NT2/D1 (cell line): Measurements from ENCODE around the gene PCOLCE2.

Experiments used
- DNase-seq: peaks from one replicate; pipeline ENCODE4 v3.0.0-alpha.2; 2011; ENCODE audit warnings: low read depth, low spot score
- H3K27me3 ChIP-seq: 2 replicates; pipeline ENCODE4 v1.6.0; 2011; ENCODE audit warnings: mild to moderate bottlenecking; ENCODE audit not compliant: insufficient read length, insufficient read depth
- H3K36me3 ChIP-seq: 2 replicates; pipeline ENCODE4 v1.6.1; 2011; ENCODE audit warnings: mild to moderate bottlenecking, low read length, mixed read lengths; ENCODE audit not compliant: insufficient read depth, insufficient read length
- H3K4me1 ChIP-seq: 2 replicates; pipeline ENCODE4 v1.5.1; 2011; ENCODE audit not compliant: insufficient read depth, insufficient read length
- H3K4me3 ChIP-seq: 2 replicates; pipeline ENCODE4 v1.5.1; 2011; ENCODE audit warnings: low read depth; ENCODE audit not compliant: insufficient read length
- H3K9ac ChIP-seq: 2 replicates; pipeline ENCODE4 v1.6.0; 2011; ENCODE audit warnings: low read depth; ENCODE audit not compliant: insufficient read length
- H3K9me3 ChIP-seq: 2 replicates; pipeline ENCODE4 v1.5.1; 2011; ENCODE audit warnings: mild to moderate bottlenecking, low read length; ENCODE audit not compliant: insufficient read depth
- SUZ12 ChIP-seq: IDR thresholded peaks from 2 replicates; pipeline ENCODE4 v1.6.1; 2011; ENCODE audit not compliant: insufficient read length, insufficient read depth; ENCODE audit errors: extremely low read depth
- YY1 ChIP-seq: IDR thresholded peaks from 2 replicates; pipeline ENCODE4 v1.6.1; 2011; ENCODE audit not compliant: insufficient read length, insufficient read depth
- ZNF274 ChIP-seq: IDR thresholded peaks from 2 replicates; pipeline ENCODE4 v1.6.1; 2011; ENCODE audit warnings: mild to moderate bottlenecking, low read depth, low read length

The PCOLCE2 gene

DNA sequence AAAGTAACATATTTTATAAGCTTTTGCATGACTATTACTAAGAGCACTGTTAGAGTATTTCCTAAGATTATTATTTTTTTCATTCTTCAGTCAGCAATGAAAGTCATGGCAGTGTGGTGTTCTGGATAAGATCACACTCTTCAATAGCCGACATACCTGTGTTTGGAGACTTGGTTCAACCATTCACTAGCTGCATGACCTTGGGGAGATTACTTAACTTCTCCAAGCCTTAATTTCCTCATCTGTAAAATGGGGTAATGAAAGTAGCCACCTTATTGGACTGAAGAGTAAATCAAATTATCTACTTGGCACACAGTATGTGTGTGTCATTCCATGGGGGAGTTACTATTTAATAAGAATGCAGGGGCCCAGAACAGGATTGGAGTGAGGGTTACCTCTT lies 24.5 kb upstream of the PCOLCE2 start:
- DNase-seq = no peak
- Histone ChIP-seq H3K36me3 (no peaks in the 10 kb centered on the region), H3K4me3 (no peak overlapping the region), H3K4me1 (no peaks in the 10 kb centered on the region), H3K9me3 (no peaks in the 10 kb centered on the region), H3K27me3 (no peaks in the 10 kb centered on the region), H3K9ac (no peak overlapping the region)
- TF ChIP-seq YY1 = no peak
- no peak for TF ChIP-seq SUZ12
- TF ChIP-seq ZNF274 = no peak

DNA sequence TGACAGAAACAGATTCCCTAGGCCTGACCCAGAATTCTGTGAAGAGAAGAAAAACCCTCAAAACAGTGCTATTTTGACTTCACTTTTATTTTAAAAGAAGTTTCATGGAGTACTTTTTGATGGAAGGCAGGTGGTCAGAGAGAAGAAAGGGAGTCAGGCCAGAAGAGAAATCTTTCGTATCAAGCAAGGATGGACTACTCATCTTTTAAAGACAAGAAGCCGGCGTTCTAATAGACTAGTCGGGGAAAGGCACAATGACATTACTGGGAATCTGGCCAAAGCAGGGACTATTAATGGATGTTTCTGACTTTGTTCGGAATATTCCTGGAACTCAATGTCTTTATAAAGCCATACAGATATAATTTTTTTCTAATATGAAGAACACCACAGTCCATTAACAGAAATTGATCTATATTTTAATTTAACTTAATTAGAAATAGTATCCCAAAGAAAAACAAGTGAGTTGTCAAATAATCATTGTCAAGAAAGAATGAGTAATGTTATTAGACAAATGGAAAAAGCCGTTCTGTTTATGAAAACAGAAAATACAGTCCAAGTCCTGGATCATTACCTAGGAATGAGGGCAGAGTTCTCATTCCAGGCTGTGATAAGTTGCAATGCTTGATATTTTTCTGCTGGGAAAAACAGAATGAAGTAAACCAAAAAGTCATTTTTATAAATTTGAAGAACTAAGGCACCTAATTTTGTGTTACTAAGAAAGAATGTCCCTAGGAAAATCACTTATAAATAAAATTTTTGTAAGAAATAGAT lies 23.7 kb upstream of the PCOLCE2 start:
- DNase-seq = no peak
- Histone ChIP-seq H3K9ac (no peak overlapping the region), H3K36me3 (no peaks in the 10 kb centered on the region), H3K9me3 (no peaks in the 10 kb centered on the region), H3K4me3 (no peak overlapping the region), H3K4me1 (no peaks in the 10 kb centered on the region), H3K27me3 (no peaks in the 10 kb centered on the region)
- no peak for TF ChIP-seq YY1
- no peak for TF ChIP-seq SUZ12
- no peak for TF ChIP-seq ZNF274

DNA sequence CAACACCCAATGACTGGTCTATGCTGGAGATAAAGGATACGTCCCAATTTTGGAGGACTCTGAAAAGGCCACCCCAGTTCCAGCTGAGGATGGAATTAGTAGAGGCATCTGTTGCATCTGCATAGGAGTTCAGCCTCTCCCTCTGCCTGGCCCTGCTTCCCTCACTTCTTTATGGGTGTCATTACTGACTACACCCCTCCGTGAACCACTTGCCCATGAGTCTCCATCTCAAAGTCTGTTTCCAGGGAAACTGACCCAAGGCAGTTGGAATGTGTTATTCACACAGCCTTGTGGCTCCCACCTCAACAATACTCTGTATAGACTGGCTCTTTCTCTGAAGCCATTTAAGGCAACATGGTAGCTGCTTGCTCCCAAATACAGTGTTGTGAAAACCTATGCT lies 21.4 kb upstream of the PCOLCE2 start:
- Histone ChIP-seq H3K9ac (no peak overlapping the region), H3K4me3 (no peak overlapping the region), H3K36me3 (no peaks in the 10 kb centered on the region), H3K4me1 (no peaks in the 10 kb centered on the region), H3K9me3 (no peaks in the 10 kb centered on the region), H3K27me3 (no peaks in the 10 kb centered on the region)
- TF ChIP-seq YY1 (no peak), ZNF274 (no peak)
- DNase-seq = no peak

DNA sequence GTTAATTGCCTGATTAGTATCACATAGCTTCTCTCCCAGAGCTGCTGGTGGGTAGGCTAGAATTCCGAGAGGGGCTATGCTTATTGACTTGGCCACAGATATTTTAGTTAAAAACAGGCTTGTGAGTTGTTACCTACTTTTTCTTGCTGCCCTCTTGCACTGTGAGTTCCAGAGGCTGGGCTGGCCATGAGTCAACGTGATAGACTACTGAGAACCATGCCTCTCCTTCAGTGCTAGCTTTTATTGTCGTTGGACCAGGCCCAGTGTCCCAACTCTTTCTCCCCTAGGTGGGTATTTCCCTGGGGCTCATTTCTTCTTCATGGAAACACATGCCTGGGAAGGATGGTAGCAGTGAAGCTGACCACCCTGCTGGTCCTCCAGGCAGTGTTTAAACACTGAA lies 20.4 kb upstream of the PCOLCE2 start:
- DNase-seq = no peak
- peaks cover 3% of the 10 kb centered on the region for H3K4me1 ChIP-seq
- TF ChIP-seq ZNF274 = no peak
- H3K27me3 ChIP-seq = no peaks in the 10 kb centered on the region
- no peak overlapping the region for H3K9ac ChIP-seq
- H3K36me3 ChIP-seq = no peaks in the 10 kb centered on the region
- no peak overlapping the region for H3K4me3 ChIP-seq
- H3K9me3 ChIP-seq = no peaks in the 10 kb centered on the region

DNA sequence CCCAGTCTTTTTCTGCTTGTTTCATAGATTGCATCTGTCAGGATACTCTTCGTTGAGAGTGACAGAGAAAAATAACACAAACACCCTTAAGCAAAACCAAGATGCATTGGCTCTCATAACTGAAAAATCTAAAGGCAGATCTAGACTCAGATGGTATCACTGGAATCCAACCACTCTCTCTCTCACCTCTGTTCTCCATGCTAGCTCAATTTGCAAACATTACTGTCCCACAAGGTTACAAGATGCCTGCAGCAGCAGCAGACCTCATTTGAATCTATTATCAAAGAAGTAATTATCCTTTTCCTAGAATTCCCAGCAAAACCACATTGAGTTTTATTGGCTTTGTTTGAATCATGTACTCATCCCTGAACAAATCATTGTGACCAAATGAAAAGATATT lies 19.1 kb upstream of the PCOLCE2 start:
- TF ChIP-seq YY1 (no peak), ZNF274 (no peak), SUZ12 (no peak)
- Histone ChIP-seq H3K9ac (no peak overlapping the region), H3K4me1 (peaks cover 3% of the 10 kb centered on the region), H3K9me3 (no peaks in the 10 kb centered on the region), H3K36me3 (no peaks in the 10 kb centered on the region), H3K4me3 (no peak overlapping the region), H3K27me3 (no peaks in the 10 kb centered on the region)
- no peak for DNase-seq

DNA sequence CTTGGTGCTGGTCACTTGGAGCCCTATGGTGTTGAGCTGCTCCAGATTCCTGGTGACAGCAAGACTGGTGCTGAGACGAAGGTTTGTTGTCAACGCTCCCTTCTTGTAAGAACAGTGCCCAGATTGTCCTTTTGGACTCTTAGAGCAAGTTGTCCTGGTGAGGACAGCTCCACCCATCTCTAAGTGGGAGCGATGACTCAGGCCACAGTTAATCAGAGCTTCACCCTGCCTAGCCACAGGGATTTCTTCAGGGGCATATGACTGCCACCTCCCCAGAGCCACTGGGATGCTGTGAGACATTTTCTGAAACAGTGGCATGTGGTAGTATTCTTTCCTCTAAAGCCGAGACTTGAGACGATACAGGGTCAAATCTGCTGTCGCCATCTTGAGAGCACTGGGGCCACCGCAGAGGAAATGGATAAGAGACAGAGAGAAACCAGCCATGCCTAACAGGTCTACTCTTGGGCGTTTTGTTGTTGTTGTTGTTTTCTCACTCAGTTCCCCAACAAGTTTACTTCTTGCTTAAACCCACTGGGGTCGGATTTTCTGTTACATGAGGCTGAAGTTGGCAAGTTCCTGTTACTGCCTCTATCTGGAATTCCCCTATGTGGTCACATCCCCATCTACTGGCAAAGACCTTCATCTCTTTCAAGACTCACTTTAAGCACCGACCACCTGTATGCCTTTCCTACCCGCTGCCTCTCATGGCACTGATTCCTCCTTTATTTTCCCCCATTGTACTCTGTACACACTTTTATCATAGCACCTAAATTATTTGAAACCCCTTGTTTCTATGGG lies 16.0 kb upstream of the PCOLCE2 start:
- no peak for DNase-seq
- Histone ChIP-seq H3K4me3 (no peak overlapping the region), H3K9me3 (no peaks in the 10 kb centered on the region), H3K4me1 (peaks cover 3% of the 10 kb centered on the region), H3K27me3 (no peaks in the 10 kb centered on the region), H3K9ac (no peak overlapping the region), H3K36me3 (no peaks in the 10 kb centered on the region)
- TF ChIP-seq YY1 (no peak), ZNF274 (no peak), SUZ12 (no peak)

DNA sequence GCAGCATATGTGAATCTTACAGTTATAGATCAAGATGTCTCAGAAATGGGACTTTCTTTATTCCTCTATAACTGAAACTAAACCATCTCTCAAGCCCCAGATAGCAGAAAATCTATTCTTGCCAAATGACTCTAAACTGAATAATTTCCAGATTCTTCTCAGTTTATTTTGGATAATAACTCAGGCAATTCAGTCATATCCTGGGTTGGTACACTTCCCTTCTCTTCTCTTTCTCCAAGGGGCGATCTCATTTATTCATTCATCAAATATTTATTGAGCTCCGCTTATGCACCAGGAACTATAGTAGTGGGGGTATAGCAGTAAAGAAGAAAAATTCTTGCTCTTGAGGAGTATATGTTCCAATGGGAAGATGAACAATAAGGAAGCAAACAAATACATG lies 13.5 kb upstream of the PCOLCE2 start:
- Histone ChIP-seq H3K4me1 (peaks cover 3% of the 10 kb centered on the region), H3K36me3 (no peaks in the 10 kb centered on the region)
- TF ChIP-seq YY1 = no peak
- TF ChIP-seq ZNF274 = no peak
- no peak for TF ChIP-seq SUZ12

More for the DNA sequence above, 13.5 kb upstream of the PCOLCE2 start:
- no peak overlapping the region for H3K4me3 ChIP-seq
- no peak overlapping the region for H3K9ac ChIP-seq
- H3K27me3 ChIP-seq = no peaks in the 10 kb centered on the region
- H3K9me3 ChIP-seq = peaks cover 6% of the 10 kb centered on the region; the same call in 1 of the 2 replicates
- no peak for DNase-seq
